Kidney (tissue), 14 donors: Measurements from ENCODE around the gene PIGQ. TPM values are rescaled to one million over a fixed set of nuclear protein-coding genes. Genes with fewer than 3 reads are reported as not detected.

Source experiments
- DNase-seq, 5 donors: peaks; one replicate each; pipeline ENCODE4 v3.0.0-alpha.2; 2013 to 2020
- FAIRE-seq: peaks from 2 replicates; lab custom pipeline; 2012; peaks lifted over from hg19 to GRCh38; lab: Jason Lieb, UNC
- H3K27ac ChIP-seq, 2 donors: one replicate each; pipeline ENCODE4 v1.7.0; 2013; ENCODE audit warnings: low read depth in 2 of 2, low read length in 2 of 2, inconsistent platforms in 1 of 2
- H3K27me3 ChIP-seq: one replicate; pipeline ENCODE4 v1.7.1; 2013; ENCODE audit warnings: low read length, inconsistent platforms; ENCODE audit not compliant: control insufficient read depth, insufficient read depth
- H3K36me3 ChIP-seq, 3 donors: one replicate each; pipeline versions ENCODE4 v1.7.0 to v1.7.1; 2013; ENCODE audit warnings: low read length in 3 of 3, control low read depth in 1 of 3, inconsistent platforms in 1 of 3; ENCODE audit not compliant: insufficient read depth in 3 of 3, control insufficient read depth in 2 of 3
- H3K4me1 ChIP-seq, 3 donors: one replicate each; pipeline versions ENCODE4 v1.7.0 to v1.7.1; 2013; ENCODE audit warnings: low read length in 3 of 3, inconsistent platforms in 1 of 3, low read depth in 1 of 3; ENCODE audit not compliant: control insufficient read depth in 2 of 3, insufficient read depth in 2 of 3
- H3K4me3 ChIP-seq, 3 donors: one replicate each; pipeline versions ENCODE4 v1.7.0 to v1.8.1; 2013; ENCODE audit warnings: low read length in 3 of 3, control low read depth in 1 of 3, inconsistent platforms in 1 of 3
- H3K9ac ChIP-seq, 3 donors: one replicate each; pipeline versions ENCODE4 v1.7.0 to v1.7.1; 2013; ENCODE audit warnings: low read length in 3 of 3, control low read depth in 1 of 3, inconsistent platforms in 1 of 3
- H3K9me3 ChIP-seq, 3 donors: one replicate each; pipeline versions ENCODE4 v1.7.0 to v1.7.1; 2013; ENCODE audit warnings: low read length in 3 of 3, control low read depth in 1 of 3, inconsistent platforms in 1 of 3; ENCODE audit not compliant: control insufficient read depth in 2 of 3, insufficient read depth in 1 of 3
- intact Hi-C: fragments of 100-400 bp; cut with DNase I; formaldehyde crosslinking; loops from one replicate; pipeline ENCODE4 v1.11.1; 2022
- polyA plus RNA-seq: library from polyadenylated mRNA; stranded (reverse); fragments of 350-450 nt; fragmentation: Illumina TruSeq; extraction: RNeasy Lipid Tissue Mini Kit (QIAGEN cat#74804); gene quantifications from one replicate; pipeline ENCODE4 v1.2.3, GENCODE V29; 2014; ENCODE audit warnings: low read depth, low replicate concordance; ENCODE audit not compliant: insufficient read depth
- total RNA-seq: library from RNA; stranded (reverse); fragmentation: NEBNext Ultra II Directional; extraction: Animal tissue kit (Norgen Biotek cat#: 25700); gene quantifications from one replicate; pipeline ENCODE4 v1.2.1, GENCODE V29; 2021
- TF ChIP-seq, protein P1 (sequence below): IDR thresholded peaks from 3 replicates; pipeline ENCODE4 v1.5.1; 2012; ENCODE audit warnings: mild to moderate bottlenecking, moderate library complexity, borderline replicate concordance; ENCODE audit not compliant: insufficient read depth; ENCODE audit errors: extremely low read depth
- donor health status: control.
- donor health status: control.
- donor health status: control.
- donor health status: control.
- donor health status: control.
- donor health status: DM: yes; HTN: yes; CAD: no.
- donor health status: Normal renal cell carcinoma (clear cell type).

The PIGQ gene
- total and polyA plus RNA-seq, 2 donors from 2014 or later, result 92.9 to 118 TPM

DNA sequence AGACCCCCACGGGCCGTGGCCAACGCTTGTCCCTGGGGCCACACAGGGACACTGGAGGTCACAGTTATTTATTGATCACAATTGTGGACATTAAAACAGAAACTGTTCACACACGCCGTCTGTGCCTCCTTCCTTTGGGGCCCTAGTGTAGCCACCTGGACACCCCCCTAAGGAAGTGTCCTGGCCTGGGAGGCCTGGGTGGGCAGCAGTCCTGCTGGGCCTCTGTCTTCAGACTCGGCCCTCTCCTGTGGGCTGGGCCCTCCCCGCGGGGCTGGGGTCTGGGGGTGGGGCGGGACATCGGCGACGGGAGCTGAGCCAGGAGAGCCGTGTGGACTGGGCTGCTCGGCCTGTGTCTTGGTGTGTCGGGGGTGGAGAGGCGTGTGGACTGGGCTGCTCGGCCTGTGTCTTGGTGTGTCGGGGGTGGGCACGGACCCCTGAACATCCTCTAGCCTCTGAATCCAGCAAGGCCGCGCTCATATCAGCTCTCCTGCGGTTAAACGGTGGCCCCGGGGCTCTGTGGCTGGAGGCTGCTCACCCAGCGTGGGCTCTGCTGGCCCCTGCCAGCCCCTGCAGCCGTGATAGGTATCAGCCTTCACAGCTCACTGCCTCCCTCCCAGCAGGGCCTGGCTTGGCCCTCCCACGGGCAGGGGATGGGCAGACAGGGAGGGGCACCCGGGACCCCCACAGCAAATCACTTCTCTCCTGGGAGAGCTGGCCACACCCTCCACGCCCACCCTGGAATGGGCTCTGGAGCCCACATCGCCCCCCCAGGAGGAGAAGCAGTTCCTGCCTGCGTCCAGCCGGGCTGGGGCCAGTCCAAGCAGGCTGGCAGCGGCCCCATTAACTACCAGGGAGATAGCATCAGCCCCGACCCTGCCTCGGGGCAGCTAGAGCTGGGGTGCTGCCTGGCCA, 4.1 kb upstream of the PIGQ start:
- H3K27ac ChIP-seq, result peak overlapping the region; percentile 75 to 83
- no peak overlapping the region for H3K4me3 ChIP-seq
- TF ChIP-seq, protein P1, sequence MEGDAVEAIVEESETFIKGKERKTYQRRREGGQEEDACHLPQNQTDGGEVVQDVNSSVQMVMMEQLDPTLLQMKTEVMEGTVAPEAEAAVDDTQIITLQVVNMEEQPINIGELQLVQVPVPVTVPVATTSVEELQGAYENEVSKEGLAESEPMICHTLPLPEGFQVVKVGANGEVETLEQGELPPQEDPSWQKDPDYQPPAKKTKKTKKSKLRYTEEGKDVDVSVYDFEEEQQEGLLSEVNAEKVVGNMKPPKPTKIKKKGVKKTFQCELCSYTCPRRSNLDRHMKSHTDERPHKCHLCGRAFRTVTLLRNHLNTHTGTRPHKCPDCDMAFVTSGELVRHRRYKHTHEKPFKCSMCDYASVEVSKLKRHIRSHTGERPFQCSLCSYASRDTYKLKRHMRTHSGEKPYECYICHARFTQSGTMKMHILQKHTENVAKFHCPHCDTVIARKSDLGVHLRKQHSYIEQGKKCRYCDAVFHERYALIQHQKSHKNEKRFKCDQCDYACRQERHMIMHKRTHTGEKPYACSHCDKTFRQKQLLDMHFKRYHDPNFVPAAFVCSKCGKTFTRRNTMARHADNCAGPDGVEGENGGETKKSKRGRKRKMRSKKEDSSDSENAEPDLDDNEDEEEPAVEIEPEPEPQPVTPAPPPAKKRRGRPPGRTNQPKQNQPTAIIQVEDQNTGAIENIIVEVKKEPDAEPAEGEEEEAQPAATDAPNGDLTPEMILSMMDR, result no peak
- no peak overlapping the region for H3K9ac ChIP-seq
- no peaks in the 10 kb centered on the region for H3K36me3 ChIP-seq
- H3K9me3 ChIP-seq, result no peaks in the 10 kb centered on the region
- intact Hi-C loops, result no loop called here
- FAIRE-seq, result no peak
- H3K4me1 ChIP-seq, result peaks cover 0 to 48% (median 0%) of the 10 kb centered on the region in 3 donors
- H3K27me3 ChIP-seq, result peaks cover 8% of the 10 kb centered on the region
- peak; percentile 92 to 96 (median 94) for DNase-seq

DNA sequence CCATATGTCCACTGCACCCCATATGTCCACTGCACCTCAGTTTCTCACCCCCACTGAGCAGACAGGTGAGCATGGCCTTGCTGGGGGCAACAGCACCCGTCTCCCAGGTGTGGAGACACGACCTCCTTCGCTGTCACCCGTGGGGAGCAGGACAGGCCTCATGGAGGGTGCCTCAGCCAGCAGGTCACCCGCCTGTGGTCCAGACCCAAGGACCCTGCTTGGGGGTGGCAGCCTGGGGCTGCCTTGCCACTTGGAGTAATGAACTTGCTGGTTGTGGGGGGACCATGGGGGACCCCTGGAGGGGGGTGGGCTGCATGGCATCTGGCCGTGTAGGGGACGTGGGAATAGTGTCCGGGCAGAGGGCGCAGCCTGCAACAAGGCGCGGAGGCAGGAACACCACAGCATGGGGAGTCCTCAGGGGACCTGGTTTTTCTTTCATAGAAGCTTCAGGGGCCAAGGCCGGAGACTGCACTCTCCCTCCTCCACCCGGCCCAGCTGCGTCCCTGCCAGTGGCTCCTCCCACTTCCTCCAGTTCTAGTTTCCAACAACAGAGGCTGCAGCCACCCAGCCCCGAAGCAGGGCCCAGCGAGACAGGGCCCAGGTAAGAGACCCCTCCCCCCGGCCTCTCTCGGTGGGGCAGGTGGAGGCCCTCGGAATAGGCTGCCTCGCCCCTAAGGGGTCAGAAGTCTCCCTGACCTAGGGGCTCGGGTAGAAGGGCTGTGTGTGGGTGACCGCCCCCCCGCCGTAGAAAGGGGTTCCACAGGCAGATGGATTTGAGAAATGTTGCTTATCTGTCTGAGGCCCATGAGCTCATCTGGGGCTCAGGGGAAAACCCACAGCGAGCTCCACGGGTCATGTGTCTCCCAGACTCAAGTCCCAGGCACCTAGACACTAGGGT, 3.0 kb upstream of the PIGQ start, which contains the start of gene NHLRC4:
Gene NHLRC4 (plus strand): TSS at position 531 of the 898 bp plus-strand sequence. CDS start 1,043 bp downstream, outside the sequence.
- intact Hi-C loops, result no loop called here
- Histone ChIP-seq H3K9ac (peak within 1 kb of the TSS in 2 of 3 donors; percentile 40 to 41), H3K4me1 (peaks cover 0 to 53% (median 0%) of the 10 kb centered on the region in 3 donors), H3K27ac (peak within 1 kb of the TSS; percentile 75 to 83), H3K9me3 (no peaks in the 10 kb centered on the region), H3K36me3 (no peaks in the 10 kb centered on the region), H3K27me3 (peaks cover 3% of the 10 kb centered on the region), H3K4me3 (peak within 1 kb of the TSS in 2 of 3 donors; percentile 11 to 45)
- FAIRE-seq (no peak), DNase-seq (peak in 4 of 5 donors; percentile 85 to 93 (median 90))
- TF ChIP-seq, protein P1, result no peak

- intact Hi-C loops, result no loop called here
- Histone ChIP-seq H3K4me1 (peaks cover 0 to 46% (median 0%) of the 10 kb centered on the region in 3 donors), H3K9me3 (no peaks in the 10 kb centered on the region), H3K27ac (no peak overlapping the region), H3K9ac (peak overlapping the region in 1 of 3 donors; percentile 41), H3K27me3 (no peaks in the 10 kb centered on the region), H3K36me3 (no peaks in the 10 kb centered on the region), H3K4me3 (peak overlapping the region in 1 of 3 donors; percentile 45)
- TF ChIP-seq, protein P1, result no peak
- DNase-seq, result no peak
- no peak for FAIRE-seq
These were observed 2.2 kb upstream of the PIGQ start for GRCh38 chr16:567373-568256.
